Stomach (tissue), 4 donors: Measurements from ENCODE around the gene KRT7.

Source experiments
- POLR2A ChIP-seq, 4 donors: fragments of 450-650 bp; IDR thresholded peaks; one replicate each; pipeline ENCODE4 v1.6.1; 2016; ENCODE audit warnings: antibody characterized with exemption in 4 of 4, control low read depth in 2 of 4, mild to moderate bottlenecking in 1 of 4, moderate library complexity in 1 of 4
- POLR2AphosphoS5 ChIP-seq, 3 donors: sonication (generic); formaldehyde crosslinking; IDR thresholded peaks; one replicate each; pipeline ENCODE4 v1.6.1; 2016; ENCODE audit warnings: antibody characterized with exemption in 3 of 3
- TF ChIP-seq, protein P1 (sequence below), 7 experiments: fragments of 450-650 bp in 4 of 7; fragments of 200-600 bp in 3 of 7; sonication (generic) in 3 of 7; IDR thresholded peaks; one replicate each; pipeline ENCODE4 v1.5.1; 2016 to 2019; ENCODE audit warnings: antibody characterized with exemption in 7 of 7, control low read depth in 2 of 7, mild to moderate bottlenecking in 1 of 7

DNA sequence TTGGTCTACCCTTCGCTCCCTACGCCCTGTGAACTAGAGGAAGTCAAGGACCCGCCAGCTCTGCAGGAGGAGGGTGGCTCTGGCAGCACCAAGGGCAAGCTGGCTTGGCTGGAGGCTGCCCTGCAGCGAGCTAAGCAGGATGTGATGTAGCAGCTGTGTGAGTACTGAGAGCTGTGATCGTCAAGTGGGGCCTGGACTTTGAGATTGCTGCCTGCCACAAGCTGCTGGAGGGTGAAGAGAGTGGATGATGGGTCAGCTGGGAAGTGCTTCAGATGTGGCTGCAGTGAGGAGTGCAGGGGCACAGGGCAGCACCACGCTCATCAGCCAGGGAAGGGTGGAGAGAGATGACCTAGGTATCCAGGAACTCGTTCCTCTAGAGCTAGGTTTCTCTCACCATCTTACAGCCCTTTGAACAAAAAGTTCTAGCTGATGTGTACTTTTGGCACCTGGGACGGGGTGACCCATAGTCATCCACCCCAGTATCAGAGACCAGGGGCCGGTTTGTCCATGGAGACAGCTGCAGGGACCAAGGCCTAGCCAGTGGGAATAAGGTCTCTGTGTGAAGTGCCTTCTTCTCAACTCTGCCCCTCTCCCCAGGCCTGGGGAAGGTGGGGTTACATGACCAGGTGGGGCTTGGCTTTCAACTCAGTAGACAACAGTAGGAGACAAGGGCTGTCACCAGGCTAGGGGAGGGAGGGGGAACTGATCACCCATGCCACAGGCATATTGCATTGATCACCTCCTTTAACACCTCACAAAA is 44.6 kb downstream of the KRT7 start:
- TF ChIP-seq, protein P1, sequence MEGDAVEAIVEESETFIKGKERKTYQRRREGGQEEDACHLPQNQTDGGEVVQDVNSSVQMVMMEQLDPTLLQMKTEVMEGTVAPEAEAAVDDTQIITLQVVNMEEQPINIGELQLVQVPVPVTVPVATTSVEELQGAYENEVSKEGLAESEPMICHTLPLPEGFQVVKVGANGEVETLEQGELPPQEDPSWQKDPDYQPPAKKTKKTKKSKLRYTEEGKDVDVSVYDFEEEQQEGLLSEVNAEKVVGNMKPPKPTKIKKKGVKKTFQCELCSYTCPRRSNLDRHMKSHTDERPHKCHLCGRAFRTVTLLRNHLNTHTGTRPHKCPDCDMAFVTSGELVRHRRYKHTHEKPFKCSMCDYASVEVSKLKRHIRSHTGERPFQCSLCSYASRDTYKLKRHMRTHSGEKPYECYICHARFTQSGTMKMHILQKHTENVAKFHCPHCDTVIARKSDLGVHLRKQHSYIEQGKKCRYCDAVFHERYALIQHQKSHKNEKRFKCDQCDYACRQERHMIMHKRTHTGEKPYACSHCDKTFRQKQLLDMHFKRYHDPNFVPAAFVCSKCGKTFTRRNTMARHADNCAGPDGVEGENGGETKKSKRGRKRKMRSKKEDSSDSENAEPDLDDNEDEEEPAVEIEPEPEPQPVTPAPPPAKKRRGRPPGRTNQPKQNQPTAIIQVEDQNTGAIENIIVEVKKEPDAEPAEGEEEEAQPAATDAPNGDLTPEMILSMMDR (IDR thresholded peaks at IDR 0.05) = no peak
- TF ChIP-seq POLR2A (IDR thresholded peaks at IDR 0.05) (no peak), POLR2AphosphoS5 (IDR thresholded peaks at IDR 0.05) (no peak)
